KMS-11 (cell line): Measurements from ENCODE around the gene EDRF1.

Experiments used
- H2AFZ ChIP-seq: fragments of 200-600 bp; sonication (generic); 2 replicates; pipeline ENCODE4 v1.6.1; 2016; ENCODE audit warnings: antibody characterized with exemption, mixed run types, low read depth
- H3K27ac ChIP-seq: fragments of 200-600 bp; sonication (generic); 2 replicates; pipeline ENCODE4 v1.6.1; 2016; ENCODE audit warnings: mild to moderate bottlenecking, mixed run types
- H3K27me3 ChIP-seq: fragments of 200-600 bp; sonication (generic); 2 replicates; pipeline ENCODE4 v1.6.1; 2017; ENCODE audit warnings: mild to moderate bottlenecking, low read depth, mixed run types, moderate library complexity; ENCODE audit not compliant: insufficient read depth
- H3K36me3 ChIP-seq: fragments of 200-600 bp; sonication (generic); 2 replicates; pipeline ENCODE4 v1.6.1; 2017; ENCODE audit warnings: mild to moderate bottlenecking, mixed run types; ENCODE audit not compliant: insufficient read depth
- H3K4me1 ChIP-seq: fragments of 200-600 bp; sonication (generic); 2 replicates; pipeline ENCODE4 v1.6.1; 2016; ENCODE audit warnings: mild to moderate bottlenecking, low read depth, mixed run types; ENCODE audit not compliant: poor library complexity, severe bottlenecking
- H3K4me2 ChIP-seq: fragments of 200-600 bp; sonication (generic); 2 replicates; pipeline ENCODE4 v1.7.0; 2016; ENCODE audit warnings: mild to moderate bottlenecking, mixed run types
- H3K4me3 ChIP-seq: fragments of 200-600 bp; sonication (generic); IDR thresholded peaks from 2 replicates; pipeline ENCODE4 v1.6.1; 2017; ENCODE audit warnings: low read depth, low read length, mixed read lengths; ENCODE audit not compliant: insufficient read depth
- H3K79me2 ChIP-seq: fragments of 200-600 bp; sonication (generic); 2 replicates; pipeline ENCODE4 v1.6.1; 2016; ENCODE audit warnings: low read depth, mixed run types; ENCODE audit not compliant: insufficient read depth
- H3K9ac ChIP-seq: fragments of 200-600 bp; sonication (generic); 2 replicates; pipeline ENCODE4 v1.6.1; 2016; ENCODE audit warnings: mild to moderate bottlenecking, mixed run types
- H4K20me1 ChIP-seq: fragments of 200-600 bp; sonication (generic); 2 replicates; pipeline ENCODE4 v1.6.1; 2016; ENCODE audit warnings: mild to moderate bottlenecking, mixed run types; ENCODE audit not compliant: insufficient read depth
- CTCF ChIP-seq: fragments of 200-600 bp; sonication (generic); conservative IDR thresholded peaks from 2 replicates; pipeline ENCODE4 v1.6.1; 2017; ENCODE audit warnings: low read depth, mild to moderate bottlenecking, antibody characterized with exemption, low read length, moderate library complexity, mixed read lengths

The EDRF1 gene

DNA sequence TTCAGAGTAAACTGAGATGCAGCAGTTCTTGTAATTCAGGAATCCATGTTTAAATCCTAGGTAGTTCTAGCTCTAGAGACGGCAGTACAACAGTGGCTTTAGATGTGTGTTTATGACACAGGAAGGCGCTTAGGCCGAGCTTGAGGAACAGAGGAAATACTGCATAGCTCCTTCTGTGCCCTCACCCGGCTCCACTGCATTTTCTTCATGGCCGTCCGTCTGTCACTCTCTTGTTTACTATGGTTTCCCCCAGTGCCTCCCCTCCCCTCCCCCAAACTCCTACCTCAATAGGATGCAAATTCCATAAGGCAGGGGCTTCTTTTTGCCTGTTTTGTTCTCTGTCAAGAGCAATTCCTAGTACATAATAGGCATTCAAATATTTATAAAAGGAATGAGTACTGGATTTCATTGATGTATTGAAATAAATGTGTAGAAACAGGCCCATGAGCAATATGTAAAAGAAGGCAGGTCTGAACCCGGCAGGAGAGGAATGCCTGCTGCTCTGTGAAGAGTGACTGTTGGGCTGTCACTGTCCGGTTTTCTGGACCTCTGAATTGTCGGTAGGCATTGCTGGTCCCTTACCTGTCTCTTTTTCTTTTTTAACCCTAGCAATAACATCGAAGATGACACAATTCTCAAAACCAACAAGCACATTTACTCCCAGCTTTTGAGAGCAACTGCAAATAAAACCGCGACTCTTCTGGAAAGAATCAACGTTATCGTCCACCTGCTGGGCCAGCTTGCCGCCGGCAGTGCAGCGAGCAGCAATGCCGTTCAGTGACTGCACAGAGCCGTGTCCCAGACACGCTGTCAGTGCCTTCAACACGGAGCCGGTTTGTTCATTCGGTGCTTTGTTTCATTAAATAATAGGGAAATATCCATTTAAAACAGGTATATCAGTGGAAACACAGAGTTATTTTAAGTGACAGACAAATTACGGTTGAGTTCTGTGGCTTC is 43.5 kb downstream of the EDRF1 start:
- H4K20me1 ChIP-seq: no peaks in the 10 kb centered on the region
- H3K4me3 ChIP-seq: no peak overlapping the region
- no peak overlapping the region for H3K9ac ChIP-seq
- no peaks in the 10 kb centered on the region for H3K79me2 ChIP-seq
- H3K27me3 ChIP-seq: no peaks in the 10 kb centered on the region
- no peak overlapping the region for H3K4me2 ChIP-seq
- TF ChIP-seq CTCF: no peak
- H3K4me1 ChIP-seq: no peaks in the 10 kb centered on the region
- no peaks in the 10 kb centered on the region for H3K36me3 ChIP-seq
- no peak overlapping the region for H3K27ac ChIP-seq
- no peak overlapping the region for H2AFZ ChIP-seq

DNA sequence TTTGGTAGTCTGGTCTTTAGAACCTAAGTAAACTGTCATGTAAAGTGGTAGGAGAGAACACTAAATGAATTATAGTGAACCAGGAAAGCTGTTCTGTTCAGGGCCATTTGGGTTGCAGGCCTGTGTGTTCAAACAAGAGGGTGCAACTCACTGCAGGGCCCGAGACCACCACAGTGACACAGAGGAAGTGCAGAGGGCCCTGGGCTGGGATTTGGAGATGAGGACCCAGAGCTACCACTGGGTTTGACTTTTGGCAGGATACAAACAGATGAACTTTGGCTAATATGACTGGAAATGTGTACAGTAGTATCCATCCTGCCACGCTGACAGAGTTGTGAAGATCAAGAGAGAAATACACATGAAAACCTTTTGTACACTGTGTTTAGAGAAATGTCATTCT is 46.3 kb downstream of the EDRF1 start:
- Histone ChIP-seq H3K79me2 (no peaks in the 10 kb centered on the region), H3K4me2 (no peak overlapping the region), H3K27ac (no peak overlapping the region), H2AFZ (no peak overlapping the region), H3K4me1 (no peaks in the 10 kb centered on the region), H3K9ac (no peak overlapping the region), H4K20me1 (no peaks in the 10 kb centered on the region), H3K27me3 (no peaks in the 10 kb centered on the region), H3K4me3 (no peak overlapping the region), H3K36me3 (no peaks in the 10 kb centered on the region)
- TF ChIP-seq CTCF: no peak

DNA sequence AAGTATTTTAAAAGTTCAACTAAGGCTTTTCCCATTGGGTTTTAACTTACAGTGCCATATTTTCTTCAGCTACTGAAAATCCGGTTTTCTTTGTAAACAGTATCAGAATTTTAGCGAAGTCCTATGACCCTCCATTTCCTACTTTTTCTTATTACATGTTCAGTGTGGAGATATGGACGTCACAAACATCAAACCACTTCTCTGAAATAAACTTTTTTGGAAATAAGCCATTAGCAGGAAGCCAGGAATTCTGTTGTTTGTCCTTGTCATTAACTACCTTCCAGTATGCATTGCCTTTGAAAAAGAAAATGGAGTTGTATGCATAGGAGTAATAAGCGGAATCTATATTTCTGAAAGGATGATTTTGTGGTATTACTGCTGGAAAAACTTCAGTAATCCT is 47.0 kb downstream of the EDRF1 start:
- no peak overlapping the region for H3K4me3 ChIP-seq
- no peak overlapping the region for H3K9ac ChIP-seq
- H3K79me2 ChIP-seq: no peaks in the 10 kb centered on the region
- no peak overlapping the region for H2AFZ ChIP-seq
- H3K27ac ChIP-seq: no peak overlapping the region
- no peaks in the 10 kb centered on the region for H3K27me3 ChIP-seq
- no peaks in the 10 kb centered on the region for H4K20me1 ChIP-seq
- H3K4me2 ChIP-seq: no peak overlapping the region
- H3K4me1 ChIP-seq: no peaks in the 10 kb centered on the region
- no peak for TF ChIP-seq CTCF
- no peaks in the 10 kb centered on the region for H3K36me3 ChIP-seq

DNA sequence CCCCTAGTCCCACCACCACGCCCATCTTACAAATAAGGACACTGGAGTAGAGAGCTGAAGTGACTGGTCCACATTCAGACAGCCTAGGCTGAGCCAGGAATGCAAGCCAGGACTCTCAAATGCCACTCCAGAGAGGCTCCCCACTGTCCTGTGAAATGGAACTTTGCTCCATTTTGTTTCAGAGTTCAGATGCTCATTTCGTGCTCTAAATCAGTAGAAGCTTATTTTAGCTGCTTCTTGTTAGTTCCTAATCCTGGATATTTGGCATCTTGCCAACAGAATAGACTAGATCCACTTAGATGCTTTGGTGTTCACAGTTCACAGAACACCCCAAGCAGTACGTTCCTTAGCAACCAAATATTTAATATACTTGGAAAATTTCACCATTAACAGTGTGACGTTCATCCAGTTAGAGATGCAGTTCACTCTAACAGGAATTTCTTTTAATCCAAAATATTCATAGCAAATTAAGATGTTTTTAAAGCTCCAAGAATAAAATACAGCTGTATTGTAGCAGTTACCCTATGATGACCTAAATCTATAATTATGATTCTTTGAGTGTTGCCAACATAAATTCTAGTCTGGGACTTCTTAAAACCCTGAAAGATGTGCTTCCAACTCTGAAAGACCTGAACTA is 48.8 kb downstream of the EDRF1 start:
- no peak overlapping the region for H3K4me3 ChIP-seq
- no peak for TF ChIP-seq CTCF
- no peak overlapping the region for H3K9ac ChIP-seq
- H4K20me1 ChIP-seq: no peaks in the 10 kb centered on the region
- no peak overlapping the region for H3K27ac ChIP-seq
- H3K79me2 ChIP-seq: no peaks in the 10 kb centered on the region
- H3K4me1 ChIP-seq: no peaks in the 10 kb centered on the region
- no peak overlapping the region for H2AFZ ChIP-seq
- no peaks in the 10 kb centered on the region for H3K27me3 ChIP-seq
- H3K4me2 ChIP-seq: no peak overlapping the region
- no peaks in the 10 kb centered on the region for H3K36me3 ChIP-seq
